HepG2 (cell line): ENCODE data around the gene CDKN3. TPM values are rescaled to one million over a fixed set of nuclear protein-coding genes. Genes with fewer than 3 reads are reported as not detected.
A peak's percentile ranks its signal among the peaks of the same experiment; 100 is the strongest.

Experiments
- ARID5B ChIP-seq: IDR thresholded peaks from 2 replicates; pipeline ENCODE4 v1.4.0; 2020; ENCODE audit warnings: mild to moderate bottlenecking, missing genetic modification reagents
- CENPT ChIP-seq: sonication (generic); formaldehyde crosslinking; IDR thresholded peaks from 2 replicates; pipeline ENCODE4 v1.8.0; 2022; ENCODE audit warnings: low read depth, mild to moderate bottlenecking, moderate library complexity, missing genetic modification reagents
- GPBP1L1 ChIP-seq: sonication (generic); formaldehyde crosslinking; IDR thresholded peaks from 2 replicates; pipeline ENCODE4 v1.5.0; 2020; ENCODE audit warnings: mild to moderate bottlenecking, missing genetic modification reagents
- HMGA1 ChIP-seq: sonication (generic); formaldehyde crosslinking; conservative IDR thresholded peaks from 2 replicates; pipeline ENCODE4 v1.4.0; 2020; ENCODE audit warnings: missing genetic modification reagents
- HNF4G ChIP-seq, 2 experiments: sonication (generic) in 1 of 2; formaldehyde crosslinking in 1 of 2; IDR thresholded peaks; 2 replicates each; pipeline versions ENCODE4 v1.4.0 to v1.6.1; 2011 to 2020; ENCODE audit warnings: borderline replicate concordance in 2 of 2, low read depth in 2 of 2, mild to moderate bottlenecking in 2 of 2, low read length in 1 of 2, missing genetic modification reagents in 1 of 2, moderate library complexity in 1 of 2
- NCOA2 ChIP-seq: sonication (generic); formaldehyde crosslinking; IDR thresholded peaks from 2 replicates; pipeline ENCODE4 v1.8.0; 2022; ENCODE audit warnings: inconsistent platforms
- SAP130 ChIP-seq: IDR thresholded peaks from 2 replicates; pipeline ENCODE4 v1.6.1; 2016; ENCODE audit warnings: low read depth
- SOX13 ChIP-seq, 3 experiments: fragments of 450-650 bp in 1 of 3; sonication (generic) in 1 of 3; formaldehyde crosslinking in 1 of 3; IDR thresholded peaks in 2 of 3; conservative IDR thresholded peaks in 1 of 3; 2 replicates each; pipeline versions ENCODE4 v1.5.0 to v1.6.1; 2016 to 2020; ENCODE audit warnings: antibody characterized with exemption in 1 of 3, mild to moderate bottlenecking in 1 of 3, missing compliant biosample characterization in 1 of 3, missing genetic modification reagents in 1 of 3, moderate library complexity in 1 of 3
- SOX6 ChIP-seq, 2 experiments: fragments of 450-650 bp in 1 of 2; sonication (generic) in 1 of 2; formaldehyde crosslinking in 1 of 2; IDR thresholded peaks; 2 replicates each; pipeline versions ENCODE4 v1.4.0 to v1.6.1; 2017 to 2020; ENCODE audit warnings: antibody characterized with exemption in 1 of 2, mild to moderate bottlenecking in 1 of 2, missing genetic modification reagents in 1 of 2
- ZNF124 ChIP-seq: sonication (generic); formaldehyde crosslinking; IDR thresholded peaks from 2 replicates; pipeline ENCODE4 v1.4.0; 2020; ENCODE audit warnings: missing genetic modification reagents
- ZNF30 ChIP-seq: sonication (generic); formaldehyde crosslinking; IDR thresholded peaks from 2 replicates; pipeline ENCODE4 v1.5.0; 2020; ENCODE audit warnings: mild to moderate bottlenecking, missing genetic modification reagents
- ZNF335 ChIP-seq: sonication (generic); formaldehyde crosslinking; IDR thresholded peaks from 2 replicates; pipeline ENCODE4 v1.4.0; 2020; ENCODE audit warnings: missing genetic modification reagents
- ZNF782 ChIP-seq: sonication (generic); formaldehyde crosslinking; IDR thresholded peaks from 2 replicates; pipeline ENCODE4 v1.4.0; 2020; ENCODE audit warnings: missing genetic modification reagents, mild to moderate bottlenecking, borderline replicate concordance
- ZXDC ChIP-seq: sonication (generic); formaldehyde crosslinking; IDR thresholded peaks from 2 replicates; pipeline ENCODE4 v1.5.0; 2020; ENCODE audit warnings: mild to moderate bottlenecking, missing genetic modification reagents
- polyA plus RNA-seq, 8 experiments: library from polyadenylated mRNA; depleted of rRNA in 3 of 8; stranded (reverse) in 7 of 8; unstranded in 1 of 8; fragments of >200 nt; fragmentation: Illumina TruSeq in 4 of 8; extraction: Trizol in 4 of 8; gene quantifications; 2 replicates each; pipeline versions ENCODE4 v1.2.1 to v1.2.3, GENCODE V29; 2011 to 2016; ENCODE audit warnings: low read depth in 4 of 8, missing spikeins in 1 of 8, mixed read lengths in 1 of 8; ENCODE audit not compliant: insufficient read depth in 1 of 8
- total RNA-seq, 5 experiments: library from RNA; depleted of rRNA; stranded (reverse); fragments of >200 nt; fragmentation: Illumina TruSeq; extraction: Trizol; gene quantifications; 2 replicates each; pipeline ENCODE4 v1.2.3, GENCODE V29; 2016; ENCODE audit warnings: low read depth in 1 of 5
- TF ChIP-seq, protein P1 (sequence below): IDR thresholded peaks from 2 replicates; pipeline ENCODE4 v1.6.1; 2016; ENCODE audit warnings: mild to moderate bottlenecking
- TF ChIP-seq, protein P2 (sequence below): fragments of 450-650 bp; IDR thresholded peaks from 2 replicates; pipeline ENCODE4 v1.6.1; 2017

The CDKN3 gene
- total and polyA plus RNA-seq, 2 of the 13 experiments (the other 11 are each of a cell fraction or from before 2014, with no cell fraction given): 63.0 to 88.9 TPM

- TF ChIP-seq, protein P1, sequence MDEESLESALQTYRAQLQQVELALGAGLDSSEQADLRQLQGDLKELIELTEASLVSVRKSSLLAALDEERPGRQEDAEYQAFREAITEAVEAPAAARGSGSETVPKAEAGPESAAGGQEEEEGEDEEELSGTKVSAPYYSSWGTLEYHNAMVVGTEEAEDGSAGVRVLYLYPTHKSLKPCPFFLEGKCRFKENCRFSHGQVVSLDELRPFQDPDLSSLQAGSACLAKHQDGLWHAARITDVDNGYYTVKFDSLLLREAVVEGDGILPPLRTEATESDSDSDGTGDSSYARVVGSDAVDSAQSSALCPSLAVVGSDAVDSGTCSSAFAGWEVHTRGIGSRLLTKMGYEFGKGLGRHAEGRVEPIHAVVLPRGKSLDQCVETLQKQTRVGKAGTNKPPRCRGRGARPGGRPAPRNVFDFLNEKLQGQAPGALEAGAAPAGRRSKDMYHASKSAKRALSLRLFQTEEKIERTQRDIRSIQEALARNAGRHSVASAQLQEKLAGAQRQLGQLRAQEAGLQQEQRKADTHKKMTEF (CRISPR knock-in tag): peak; percentile 22; the same call in 1 of the 2 replicates
- TF ChIP-seq HMGA1: no peak
- no peak for TF ChIP-seq ZNF335 (CRISPR knock-in tag)
- no peak for TF ChIP-seq CENPT (CRISPR knock-in tag)
- peak; percentile 44 for TF ChIP-seq ARID5B (CRISPR knock-in tag)
- no peak for TF ChIP-seq ZNF124 (CRISPR knock-in tag)
- no peak for TF ChIP-seq ZXDC (CRISPR knock-in tag)
- TF ChIP-seq GPBP1L1 (CRISPR knock-in tag): no peak
- no peak for TF ChIP-seq ZNF30 (CRISPR knock-in tag)
- 0 out of 2 replicates have a peak, but pooled peaks have one; percentile 14 for TF ChIP-seq NCOA2 (CRISPR knock-in tag)
- TF ChIP-seq SOX13 (IDR thresholded peaks at IDR 0.05): no peak
- peak in 1 of 2 experiments; percentile 79; a peak in 2 of 4 replicates for TF ChIP-seq SOX13 (CRISPR knock-in tag; conservative IDR thresholded peaks at IDR 0.05 in 1 of 2, IDR thresholded peaks at IDR 0.05 in 1 of 2)
- TF ChIP-seq, protein P2, sequence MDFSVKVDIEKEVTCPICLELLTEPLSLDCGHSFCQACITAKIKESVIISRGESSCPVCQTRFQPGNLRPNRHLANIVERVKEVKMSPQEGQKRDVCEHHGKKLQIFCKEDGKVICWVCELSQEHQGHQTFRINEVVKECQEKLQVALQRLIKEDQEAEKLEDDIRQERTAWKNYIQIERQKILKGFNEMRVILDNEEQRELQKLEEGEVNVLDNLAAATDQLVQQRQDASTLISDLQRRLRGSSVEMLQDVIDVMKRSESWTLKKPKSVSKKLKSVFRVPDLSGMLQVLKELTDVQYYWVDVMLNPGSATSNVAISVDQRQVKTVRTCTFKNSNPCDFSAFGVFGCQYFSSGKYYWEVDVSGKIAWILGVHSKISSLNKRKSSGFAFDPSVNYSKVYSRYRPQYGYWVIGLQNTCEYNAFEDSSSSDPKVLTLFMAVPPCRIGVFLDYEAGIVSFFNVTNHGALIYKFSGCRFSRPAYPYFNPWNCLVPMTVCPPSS: no peak
- TF ChIP-seq SAP130: peak; percentile 23; the same call in 1 of the 2 replicates
- no peak for TF ChIP-seq ZNF782 (CRISPR knock-in tag)
- no peak for TF ChIP-seq SOX6 (IDR thresholded peaks at IDR 0.05)
- peak; percentile 53; the same call in 1 of the 2 replicates for TF ChIP-seq SOX6 (CRISPR knock-in tag; IDR thresholded peaks at IDR 0.05)
- TF ChIP-seq HNF4G (IDR thresholded peaks at IDR 0.05; ENCODE audit: borderline replicate concordance, low read depth, low read length): peak; percentile 44; the same call in 1 of the 2 replicates
- no peak for TF ChIP-seq HNF4G (CRISPR knock-in tag; IDR thresholded peaks at IDR 0.05; ENCODE audit: borderline replicate concordance, low read depth)
Measured at GRCh38 chr14:54374117-54374884, 22.5 kb upstream of the CDKN3 start (continued).
